ENCODE measurements around the gene IQCH.

The IQCH gene

DNA sequence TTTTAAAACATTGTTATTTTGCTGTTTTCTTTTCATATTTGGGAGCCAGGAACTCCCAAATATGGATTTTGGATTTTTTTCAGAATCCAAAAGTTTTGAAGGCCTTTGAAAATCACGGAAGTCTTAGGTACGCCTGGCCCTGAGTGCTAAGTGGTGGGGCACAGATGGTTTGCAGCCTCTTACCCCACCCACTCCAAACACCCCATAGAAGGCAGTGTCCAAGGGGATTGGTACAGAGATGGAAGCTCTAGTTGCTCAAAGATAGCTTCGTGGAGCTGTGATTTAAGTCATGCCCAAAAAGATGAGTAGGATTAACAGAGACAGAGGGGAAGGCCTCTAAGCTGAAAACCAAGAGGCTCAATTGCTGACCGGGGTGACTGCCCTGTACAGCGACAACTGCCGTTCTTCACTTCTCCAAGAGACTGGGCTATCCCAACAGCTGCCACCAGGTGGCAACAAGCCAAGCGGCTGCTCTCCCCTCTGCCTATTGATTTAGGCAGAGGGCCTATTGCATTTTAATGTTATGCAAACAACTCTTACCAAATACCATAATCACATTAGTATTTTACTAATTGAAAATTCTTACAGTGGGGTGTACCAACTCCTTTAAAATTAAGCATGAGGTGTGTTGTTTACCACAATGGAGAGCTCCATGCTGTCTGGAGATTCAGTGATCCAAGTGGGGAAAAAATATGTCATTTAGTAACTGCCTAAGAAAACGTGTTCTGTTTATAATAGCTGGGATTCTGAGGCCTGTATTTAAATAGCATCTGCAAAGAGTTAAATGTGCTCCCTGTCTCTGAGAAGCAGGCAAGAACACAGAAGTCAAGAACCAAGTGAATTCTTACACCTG lies 202.3 kb downstream of the IQCH start:
- H3K4me3 ChIP-seq (ENCODE audit: low read depth, low read length), result no peak overlapping the region
- TF ChIP-seq, protein P1, sequence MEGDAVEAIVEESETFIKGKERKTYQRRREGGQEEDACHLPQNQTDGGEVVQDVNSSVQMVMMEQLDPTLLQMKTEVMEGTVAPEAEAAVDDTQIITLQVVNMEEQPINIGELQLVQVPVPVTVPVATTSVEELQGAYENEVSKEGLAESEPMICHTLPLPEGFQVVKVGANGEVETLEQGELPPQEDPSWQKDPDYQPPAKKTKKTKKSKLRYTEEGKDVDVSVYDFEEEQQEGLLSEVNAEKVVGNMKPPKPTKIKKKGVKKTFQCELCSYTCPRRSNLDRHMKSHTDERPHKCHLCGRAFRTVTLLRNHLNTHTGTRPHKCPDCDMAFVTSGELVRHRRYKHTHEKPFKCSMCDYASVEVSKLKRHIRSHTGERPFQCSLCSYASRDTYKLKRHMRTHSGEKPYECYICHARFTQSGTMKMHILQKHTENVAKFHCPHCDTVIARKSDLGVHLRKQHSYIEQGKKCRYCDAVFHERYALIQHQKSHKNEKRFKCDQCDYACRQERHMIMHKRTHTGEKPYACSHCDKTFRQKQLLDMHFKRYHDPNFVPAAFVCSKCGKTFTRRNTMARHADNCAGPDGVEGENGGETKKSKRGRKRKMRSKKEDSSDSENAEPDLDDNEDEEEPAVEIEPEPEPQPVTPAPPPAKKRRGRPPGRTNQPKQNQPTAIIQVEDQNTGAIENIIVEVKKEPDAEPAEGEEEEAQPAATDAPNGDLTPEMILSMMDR (IDR thresholded peaks at IDR 0.05; ENCODE audit: control insufficient read depth, extremely low read depth, insufficient read depth), result peak; percentile 70
- peak; percentile 52 for DNase-seq (ENCODE audit: low read depth)

DNA sequence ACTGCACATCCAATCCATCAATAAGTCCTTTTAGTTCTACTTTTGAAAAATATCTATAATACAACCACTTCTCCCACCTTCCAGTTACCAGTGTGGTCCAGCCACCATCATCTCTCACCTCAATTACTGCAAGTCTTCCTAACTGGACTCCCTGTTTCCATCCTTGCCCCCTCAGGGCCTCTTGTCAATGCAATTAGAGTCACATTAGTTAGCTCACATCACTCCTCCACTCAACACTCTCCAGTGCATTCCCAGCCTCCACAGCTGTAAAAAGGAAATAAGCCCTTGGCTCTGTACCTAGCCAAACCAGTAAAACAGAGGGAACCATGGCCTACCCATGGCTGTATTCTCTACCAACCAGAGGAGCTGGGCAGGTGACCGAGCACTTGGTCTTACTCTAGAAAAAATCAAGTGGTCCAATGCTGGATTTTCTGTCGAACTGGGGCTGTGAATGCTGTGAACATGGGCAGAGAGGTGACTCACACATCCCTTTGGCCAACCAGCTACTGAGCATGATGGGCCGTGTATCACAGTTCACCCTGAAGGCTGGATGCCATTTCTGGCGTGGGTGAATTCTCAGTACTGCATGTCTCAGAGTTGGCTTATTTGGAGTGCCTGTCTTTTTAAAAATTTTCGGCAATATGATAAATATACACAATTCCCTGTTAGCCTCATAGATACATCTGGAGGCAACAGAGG lies 203.9 kb downstream of the IQCH start:
- peak; percentile 4 for DNase-seq (ENCODE audit: low read depth)
- H3K4me3 ChIP-seq (ENCODE audit: low read depth, low read length), result no peak overlapping the region
- TF ChIP-seq, protein P1 (IDR thresholded peaks at IDR 0.05; ENCODE audit: control insufficient read depth, extremely low read depth, insufficient read depth), result no peak

DNA sequence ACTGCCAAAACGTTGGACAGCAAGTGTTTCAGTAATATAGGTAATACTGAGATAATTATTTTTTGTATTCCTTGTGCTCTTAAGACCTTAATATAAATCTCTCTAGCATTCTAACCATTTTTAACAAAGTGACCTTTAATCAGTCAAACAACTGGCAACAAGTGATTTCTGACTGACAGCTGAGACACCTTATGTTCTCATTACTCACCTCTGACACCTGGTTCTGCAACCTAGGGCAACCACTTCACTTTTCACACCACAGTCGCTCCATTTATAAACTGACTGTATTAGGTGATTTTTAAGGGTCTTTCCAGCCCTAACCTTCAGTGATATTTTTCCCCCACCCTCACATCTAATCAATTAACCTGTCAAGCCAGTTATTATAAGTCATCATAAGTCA lies 205.9 kb downstream of the IQCH start:
- DNase-seq (ENCODE audit: low read depth), result no peak
- TF ChIP-seq, protein P1 (IDR thresholded peaks at IDR 0.05; ENCODE audit: control insufficient read depth, extremely low read depth, insufficient read depth), result no peak
- H3K4me3 ChIP-seq (ENCODE audit: low read depth, low read length), result no peak overlapping the region

DNA sequence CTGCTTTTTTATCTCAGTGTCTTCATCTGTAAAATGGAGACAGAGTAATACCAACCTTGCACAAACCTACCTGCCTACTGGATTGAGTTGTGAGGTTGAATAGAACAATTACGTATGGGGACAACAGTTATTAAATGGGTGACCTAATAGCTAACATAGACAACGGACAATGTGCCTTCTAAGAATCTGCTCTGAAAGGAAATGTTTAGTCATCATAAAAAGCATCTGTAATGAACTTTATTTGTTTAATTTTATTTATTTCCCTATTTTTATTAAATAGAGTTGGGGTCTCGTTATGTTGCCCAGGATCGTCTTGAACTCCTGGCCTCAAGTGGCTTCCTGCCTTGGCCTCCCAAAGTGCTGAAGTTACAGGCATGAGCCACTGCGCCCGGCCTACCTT lies 207.1 kb downstream of the IQCH start:
- DNase-seq (ENCODE audit: low read depth), result no peak
- TF ChIP-seq, protein P1 (IDR thresholded peaks at IDR 0.05; ENCODE audit: control insufficient read depth, extremely low read depth, insufficient read depth), result no peak
- H3K4me3 ChIP-seq (ENCODE audit: low read depth, low read length), result no peak overlapping the region

DNA sequence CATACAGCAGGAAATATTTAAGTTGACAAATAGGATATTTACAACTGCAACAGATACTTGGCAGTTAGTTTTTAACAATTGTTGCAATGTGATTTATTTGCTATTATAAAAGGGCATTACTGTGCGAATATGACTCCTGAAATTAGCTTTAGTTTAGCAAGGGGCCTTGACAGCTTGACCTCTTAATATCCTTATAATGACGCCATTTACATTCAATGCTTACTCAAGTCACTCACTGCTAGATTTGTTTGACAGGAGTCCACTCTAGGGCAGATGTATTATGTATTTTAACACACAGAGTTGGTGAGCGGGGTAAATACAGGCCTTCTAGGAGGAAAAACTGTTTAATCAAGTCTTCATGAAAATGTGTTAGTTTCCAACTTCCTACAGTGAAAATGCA lies 208.3 kb downstream of the IQCH start:
- DNase-seq (ENCODE audit: low read depth), result no peak
- TF ChIP-seq, protein P1 (IDR thresholded peaks at IDR 0.05; ENCODE audit: control insufficient read depth, extremely low read depth, insufficient read depth), result no peak
- no peak overlapping the region for H3K4me3 ChIP-seq (ENCODE audit: low read depth, low read length)

DNA sequence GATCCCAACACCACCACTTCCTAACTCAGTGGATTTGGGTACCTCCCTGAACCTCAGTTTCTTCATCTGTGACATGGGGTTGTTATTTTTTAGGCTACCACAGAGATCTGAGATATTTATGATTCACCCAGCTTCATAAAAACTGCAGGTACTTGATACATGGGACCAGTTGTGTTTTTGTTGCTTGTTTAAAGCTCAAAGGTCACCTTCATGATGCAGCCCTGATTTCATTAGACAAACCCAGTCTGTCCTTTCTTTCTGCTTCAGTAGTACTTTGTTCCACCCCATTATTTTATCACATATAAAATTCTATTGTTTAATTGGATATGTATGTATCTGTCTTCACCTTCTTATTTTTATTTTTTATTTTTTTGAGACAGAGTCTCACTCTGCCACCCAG lies 208.9 kb downstream of the IQCH start:
- no peak overlapping the region for H3K4me3 ChIP-seq (ENCODE audit: low read depth, low read length)
- TF ChIP-seq, protein P1 (IDR thresholded peaks at IDR 0.05; ENCODE audit: control insufficient read depth, extremely low read depth, insufficient read depth), result no peak
- DNase-seq (ENCODE audit: low read depth), result no peak
